SU-DHL-6 (cell line): ENCODE results near the gene SMURF1.
A peak's percentile ranks its signal among the peaks of the same experiment; 100 is the strongest.

Source experiments
- H2AFZ ChIP-seq: fragments of 200-600 bp; sonication (generic); 2 replicates; pipeline ENCODE4 v1.6.1; 2014; ENCODE audit warnings: low read depth, mild to moderate bottlenecking, moderate library complexity, mixed read lengths, antibody characterized with exemption, low read length; ENCODE audit not compliant: severe bottlenecking
- H3F3A ChIP-seq: fragments of 200-600 bp; shearing (Covaris generic); 2 replicates; pipeline ENCODE4 v1.6.0; 2016; ENCODE audit warnings: antibody characterized with exemption, mild to moderate bottlenecking; ENCODE audit not compliant: insufficient read depth
- H3K27ac ChIP-seq: fragments of 200-600 bp; sonication (generic); 2 replicates; pipeline ENCODE4 v1.5.1; 2016; ENCODE audit warnings: low read depth, mild to moderate bottlenecking, low read length, moderate library complexity, mixed read lengths
- H3K27me3 ChIP-seq: fragments of 200-600 bp; sonication (generic), shearing (Covaris generic); 2 replicates; pipeline ENCODE4 v1.6.0; 2014; ENCODE audit warnings: mild to moderate bottlenecking, low read length
- H3K36me3 ChIP-seq: fragments of 200-600 bp; sonication (generic); 2 replicates; pipeline ENCODE4 v1.6.1; 2014; ENCODE audit warnings: mild to moderate bottlenecking, low read length, mixed read lengths
- H3K4me2 ChIP-seq: fragments of 300-600, 200-600 bp; shearing (Covaris generic), sonication (generic); 2 replicates; pipeline ENCODE4 v1.6.0; 2014; ENCODE audit warnings: low read length, low read depth, mild to moderate bottlenecking; ENCODE audit not compliant: poor library complexity, severe bottlenecking
- H3K4me3 ChIP-seq: fragments of 200-600 bp; sonication (generic); 2 replicates; pipeline ENCODE4 v1.5.1; 2014; ENCODE audit warnings: antibody characterized with exemption, low read length, mild to moderate bottlenecking, mixed read lengths; ENCODE audit not compliant: insufficient read depth, poor library complexity, severe bottlenecking
- H3K79me2 ChIP-seq: fragments of 200-600 bp; sonication (generic); 2 replicates; pipeline ENCODE4 v1.6.1; 2014; ENCODE audit warnings: mild to moderate bottlenecking, low read length, moderate library complexity; ENCODE audit not compliant: insufficient read depth
- H3K9ac ChIP-seq: fragments of 200-600 bp; sonication (generic); 2 replicates; pipeline ENCODE4 v1.7.0; 2014; ENCODE audit warnings: mild to moderate bottlenecking, low read length
- H3K9me2 ChIP-seq: fragments of 200-600 bp; sonication (generic); replicated peaks from 2 replicates; pipeline ENCODE4 v1.6.1; 2014; ENCODE audit warnings: low read length; ENCODE audit not compliant: insufficient read depth
- H3K9me3 ChIP-seq: fragments of 200-600 bp; sonication (generic); 2 replicates; pipeline ENCODE4 v1.6.1; 2014; ENCODE audit warnings: low read length, mixed read lengths; ENCODE audit not compliant: insufficient read depth
- H4K20me1 ChIP-seq: fragments of 200-600 bp; sonication (generic); 2 replicates; pipeline ENCODE4 v1.6.1; 2014; ENCODE audit warnings: low read depth, mild to moderate bottlenecking, antibody characterized with exemption, low read length, moderate library complexity, mixed read lengths
- CTCF ChIP-seq: fragments of 200-600 bp; sonication (generic); IDR thresholded peaks from one replicate; pipeline ENCODE4 v1.5.1; 2017; ENCODE audit warnings: antibody characterized with exemption, mild to moderate bottlenecking, low read length, moderate library complexity; ENCODE audit not compliant: insufficient read depth, poor library complexity, severe bottlenecking
- EZH2phosphoT487 ChIP-seq: fragments of 200-600 bp; sonication (generic), shearing (Covaris generic); conservative IDR thresholded peaks from 2 replicates; pipeline ENCODE4 v1.6.1; 2018; ENCODE audit warnings: mild to moderate bottlenecking, antibody characterized with exemption, low read length, moderate library complexity, mixed read lengths

Gene SMURF1

GRCh38 chr7:99141841-99142726 lies 1.8 kb downstream of the SMURF1 start:
- Histone ChIP-seq H3K4me2 (peak overlapping the region; percentile 56), H3K9me3 (no peaks in the 10 kb centered on the region), H2AFZ (no peak overlapping the region), H4K20me1 (peaks cover 37% of the 10 kb centered on the region), H3K36me3 (no peaks in the 10 kb centered on the region), H3K4me3 (no peak overlapping the region), H3K27ac (0 out of 2 replicates have a peak overlapping the region, but pooled peaks have one; percentile 9), H3K27me3 (no peaks in the 10 kb centered on the region), H3K9me2 (no peaks in the 10 kb centered on the region), H3F3A (peaks cover 22% of the 10 kb centered on the region), H3K9ac (no peak overlapping the region), H3K79me2 (peaks cover 56% of the 10 kb centered on the region)
- TF ChIP-seq EZH2phosphoT487 (no peak), CTCF (no peak)

DNA sequence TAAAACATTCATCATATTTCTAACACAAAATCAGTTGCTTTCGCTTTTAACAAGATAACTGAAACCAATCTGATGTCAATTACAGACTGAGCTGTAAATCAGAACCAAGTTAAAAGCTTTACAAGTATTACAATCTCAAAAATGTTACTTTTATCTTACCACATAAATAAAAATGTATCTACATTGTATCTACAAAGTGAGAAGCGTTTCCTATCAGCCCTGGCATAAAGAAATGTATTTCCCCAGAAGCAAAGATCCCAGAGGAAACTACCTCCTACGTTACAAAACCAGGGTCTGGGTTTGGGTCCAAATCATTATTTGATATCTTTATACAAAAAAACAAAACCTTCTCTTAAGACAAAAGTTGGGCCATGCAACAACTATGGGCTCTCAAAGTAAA lies 2.6 kb downstream of the SMURF1 start:
- Histone ChIP-seq H3K27ac (no peak overlapping the region), H3K36me3 (no peaks in the 10 kb centered on the region)

GRCh38 chr7:99140813-99141212 lies 3.1 kb downstream of the SMURF1 start:
- H2AFZ ChIP-seq: no peak overlapping the region
- H3K4me3 ChIP-seq: no peak overlapping the region
- H3K27me3 ChIP-seq: no peaks in the 10 kb centered on the region
- peaks cover 22% of the 10 kb centered on the region for H3F3A ChIP-seq
- TF ChIP-seq EZH2phosphoT487: no peak
- TF ChIP-seq CTCF: no peak
- no peak overlapping the region for H3K27ac ChIP-seq
- peaks cover 49% of the 10 kb centered on the region for H4K20me1 ChIP-seq
- no peaks in the 10 kb centered on the region for H3K36me3 ChIP-seq
- no peak overlapping the region for H3K4me2 ChIP-seq
- peaks cover 69% of the 10 kb centered on the region for H3K79me2 ChIP-seq
- H3K9me3 ChIP-seq: no peaks in the 10 kb centered on the region
- H3K9me2 ChIP-seq: no peaks in the 10 kb centered on the region
- H3K9ac ChIP-seq: no peak overlapping the region

More for the DNA sequence above, 2.6 kb downstream of the SMURF1 start:
- H3K9ac ChIP-seq: no peak overlapping the region
- no peaks in the 10 kb centered on the region for H3K9me3 ChIP-seq
- H3K4me3 ChIP-seq: no peak overlapping the region
- TF ChIP-seq CTCF (no peak), EZH2phosphoT487 (no peak)
- peaks cover 22% of the 10 kb centered on the region for H3F3A ChIP-seq
- H2AFZ ChIP-seq: no peak overlapping the region
- no peaks in the 10 kb centered on the region for H3K9me2 ChIP-seq
- H4K20me1 ChIP-seq: peaks cover 44% of the 10 kb centered on the region
- H3K79me2 ChIP-seq: peaks cover 63% of the 10 kb centered on the region
- H3K27me3 ChIP-seq: no peaks in the 10 kb centered on the region
- H3K4me2 ChIP-seq: peak overlapping the region; percentile 2
